ENCODE results near the gene NEK9. TPM values are rescaled to one million over a fixed set of nuclear protein-coding genes. Genes with fewer than 3 reads are reported as not detected.

Gene NEK9
- total RNA-seq, 1 experiment from 2014 or later = 56.5 TPM

DNA sequence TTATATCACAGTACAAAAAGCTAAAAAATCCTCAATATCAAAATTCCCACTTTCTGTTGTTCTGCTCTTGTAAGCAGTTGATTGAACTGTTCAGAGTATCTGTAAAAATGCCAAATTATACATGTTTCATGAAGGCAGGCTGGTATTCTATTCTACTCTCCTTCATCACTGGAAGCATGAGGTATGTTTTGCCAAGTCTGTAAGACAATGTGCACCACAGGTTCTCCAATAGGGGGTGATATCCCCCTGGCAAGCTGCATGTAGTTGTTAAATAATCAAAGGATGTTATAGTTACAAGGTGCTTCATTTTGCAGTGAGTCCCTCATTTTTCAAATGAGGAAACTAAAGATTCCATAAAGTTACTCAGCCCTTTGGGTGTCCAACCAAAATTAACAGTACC, 15.1 kb upstream of the NEK9 start:
- H3K27ac Mint-ChIP-seq = peak overlapping the region in 1 of 3 experiments; percentile 15; a peak in 1 of 7 replicates
- H2BK120ac ChIP-seq (ENCODE audit: low read depth, low read length, poor library complexity, severe bottlenecking) = no peak overlapping the region
- no peak overlapping the region for H3T11ph ChIP-seq (ENCODE audit: low read length)
- H2BK12ac ChIP-seq (ENCODE audit: insufficient read length, low read depth, low read length) = no peak overlapping the region
- no peak overlapping the region for H4K5ac ChIP-seq (ENCODE audit: insufficient read length, low read depth, low read length)
- no peaks in the 10 kb centered on the region for H3K9me3 ChIP-seq (ENCODE audit: control insufficient read depth, low read depth, low read length)
- no peak overlapping the region for H3K56ac ChIP-seq (ENCODE audit: insufficient read length, low read depth, low read length)
- no peaks in the 10 kb centered on the region for H3K27me3 ChIP-seq (ENCODE audit: insufficient read depth, low read length)
- no peak overlapping the region for H3K18ac ChIP-seq (ENCODE audit: insufficient read length, low read depth, low read length)
- no peaks in the 10 kb centered on the region for H3K79me1 ChIP-seq (ENCODE audit: insufficient read depth, low read depth, low read length, poor library complexity, severe bottlenecking)
- H3K4me1 ChIP-seq (ENCODE audit: insufficient read depth, low read length) = no peaks in the 10 kb centered on the region
- no peaks in the 10 kb centered on the region for H3K79me2 ChIP-seq (ENCODE audit: insufficient read depth, low read length)
- H3K4ac ChIP-seq (ENCODE audit: low read depth, low read length) = no peak overlapping the region
- no peaks in the 10 kb centered on the region for H3K27me3 Mint-ChIP-seq (ENCODE audit: low read depth)
- no peaks in the 10 kb centered on the region for H3K23me2 ChIP-seq (ENCODE audit: insufficient read length, low read depth, low read length, poor library complexity, severe bottlenecking)
- H3K4me3 Mint-ChIP-seq = no peak overlapping the region
- no peaks in the 10 kb centered on the region; a peak in 1 of 5 replicates for H3K9me3 Mint-ChIP-seq
- TF ChIP-seq, protein P1, sequence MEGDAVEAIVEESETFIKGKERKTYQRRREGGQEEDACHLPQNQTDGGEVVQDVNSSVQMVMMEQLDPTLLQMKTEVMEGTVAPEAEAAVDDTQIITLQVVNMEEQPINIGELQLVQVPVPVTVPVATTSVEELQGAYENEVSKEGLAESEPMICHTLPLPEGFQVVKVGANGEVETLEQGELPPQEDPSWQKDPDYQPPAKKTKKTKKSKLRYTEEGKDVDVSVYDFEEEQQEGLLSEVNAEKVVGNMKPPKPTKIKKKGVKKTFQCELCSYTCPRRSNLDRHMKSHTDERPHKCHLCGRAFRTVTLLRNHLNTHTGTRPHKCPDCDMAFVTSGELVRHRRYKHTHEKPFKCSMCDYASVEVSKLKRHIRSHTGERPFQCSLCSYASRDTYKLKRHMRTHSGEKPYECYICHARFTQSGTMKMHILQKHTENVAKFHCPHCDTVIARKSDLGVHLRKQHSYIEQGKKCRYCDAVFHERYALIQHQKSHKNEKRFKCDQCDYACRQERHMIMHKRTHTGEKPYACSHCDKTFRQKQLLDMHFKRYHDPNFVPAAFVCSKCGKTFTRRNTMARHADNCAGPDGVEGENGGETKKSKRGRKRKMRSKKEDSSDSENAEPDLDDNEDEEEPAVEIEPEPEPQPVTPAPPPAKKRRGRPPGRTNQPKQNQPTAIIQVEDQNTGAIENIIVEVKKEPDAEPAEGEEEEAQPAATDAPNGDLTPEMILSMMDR (conservative IDR thresholded peaks at IDR 0.05) = peak; percentile 66
- no peak for DNase-seq
- H3K4me2 ChIP-seq (ENCODE audit: insufficient read depth, insufficient read length, low read length) = no peak overlapping the region
- H4K8ac ChIP-seq (replicated peaks; ENCODE audit: insufficient read length, low read depth, low read length) = no peak overlapping the region
- no peak overlapping the region for H3K27ac ChIP-seq (ENCODE audit: insufficient read length, low read depth, low read length)
- peaks cover 2 to 4% of the 10 kb centered on the region in 2 experiments; a peak in 2 of 4 replicates for H3K4me1 Mint-ChIP-seq
- H2AFZ ChIP-seq (ENCODE audit: low read length) = no peak overlapping the region
- no peak overlapping the region for H2BK5ac ChIP-seq (ENCODE audit: insufficient read length, low read length)
- no peak overlapping the region for H3K9ac ChIP-seq (ENCODE audit: extremely low read depth, insufficient read length, low read length)
- no peak overlapping the region for H2BK15ac ChIP-seq (ENCODE audit: low read depth, low read length)
- peaks cover 8 to 28% (median 26%) of the 10 kb centered on the region in 3 experiments; a peak in 6 of 7 replicates for H3K36me3 Mint-ChIP-seq (ENCODE audit: insufficient read depth in 1 of 3, low read depth in 3 of 3)
- no peak overlapping the region for H3K14ac ChIP-seq (ENCODE audit: insufficient read depth, low read length)
- no peak overlapping the region for H2BK20ac ChIP-seq (ENCODE audit: low read depth, low read length, poor library complexity, severe bottlenecking)
- no peak overlapping the region for H3K23ac ChIP-seq (ENCODE audit: insufficient read length, low read depth, low read length)
- H4K91ac ChIP-seq (ENCODE audit: insufficient read length, low read depth, low read length) = no peak overlapping the region
- no peaks in the 10 kb centered on the region for H4K20me1 ChIP-seq (ENCODE audit: control insufficient read depth, insufficient read depth, insufficient read length)
- no peak overlapping the region for H2AK5ac ChIP-seq (ENCODE audit: insufficient read length, low read length)
